Endothelial cell (in vitro differentiated cells): ENCODE results near the gene IL12RB2. TPM values are rescaled to one million over a fixed set of nuclear protein-coding genes. Genes with fewer than 3 reads are reported as not detected.

Experiments
- DNase-seq: peaks from one replicate; pipeline ENCODE4 v3.0.0; 2021; ENCODE audit warnings: low spot score
- H3K27ac Mint-ChIP-seq: one replicate; pipeline ENCODE4 v1.8.0; 2021; ENCODE audit warnings: mixed read lengths, inconsistent platforms; ENCODE audit not compliant: unreplicated experiment
- H3K27me3 Mint-ChIP-seq: one replicate; pipeline ENCODE4 v1.8.0; 2021; ENCODE audit warnings: mild to moderate bottlenecking, moderate library complexity, mixed read lengths, inconsistent platforms; ENCODE audit not compliant: unreplicated experiment
- H3K36me3 Mint-ChIP-seq: one replicate; pipeline ENCODE4 v1.8.0; 2021; ENCODE audit warnings: mild to moderate bottlenecking, low read depth, mixed read lengths, inconsistent platforms; ENCODE audit not compliant: unreplicated experiment
- H3K4me1 Mint-ChIP-seq: one replicate; pipeline ENCODE4 v1.8.0; 2021; ENCODE audit warnings: mild to moderate bottlenecking, mixed read lengths, inconsistent platforms; ENCODE audit not compliant: unreplicated experiment
- H3K4me3 Mint-ChIP-seq: one replicate; pipeline ENCODE4 v1.8.0; 2021; ENCODE audit warnings: mild to moderate bottlenecking, mixed read lengths, inconsistent platforms; ENCODE audit not compliant: unreplicated experiment
- H3K9me3 Mint-ChIP-seq: one replicate; pipeline ENCODE4 v1.8.0; 2021; ENCODE audit warnings: mixed read lengths, inconsistent platforms; ENCODE audit not compliant: unreplicated experiment
- total RNA-seq: library from RNA; stranded (reverse); fragmentation: NEBNext Ultra II Directional; extraction: Animal tissue kit (Norgen Biotek cat#: 25700); gene quantifications from one replicate; pipeline ENCODE4 v1.2.1, GENCODE V29; 2021; ENCODE audit not compliant: unreplicated experiment
- TF ChIP-seq, protein P1 (sequence below): fragments of 200-600 bp; sonication (generic); IDR thresholded peaks from one replicate; pipeline ENCODE4 v1.5.0; 2021; ENCODE audit warnings: antibody characterized with exemption; ENCODE audit not compliant: unreplicated experiment

Gene IL12RB2
- total RNA-seq, 1 donor from 2014 or later: 0.36 TPM

DNA sequence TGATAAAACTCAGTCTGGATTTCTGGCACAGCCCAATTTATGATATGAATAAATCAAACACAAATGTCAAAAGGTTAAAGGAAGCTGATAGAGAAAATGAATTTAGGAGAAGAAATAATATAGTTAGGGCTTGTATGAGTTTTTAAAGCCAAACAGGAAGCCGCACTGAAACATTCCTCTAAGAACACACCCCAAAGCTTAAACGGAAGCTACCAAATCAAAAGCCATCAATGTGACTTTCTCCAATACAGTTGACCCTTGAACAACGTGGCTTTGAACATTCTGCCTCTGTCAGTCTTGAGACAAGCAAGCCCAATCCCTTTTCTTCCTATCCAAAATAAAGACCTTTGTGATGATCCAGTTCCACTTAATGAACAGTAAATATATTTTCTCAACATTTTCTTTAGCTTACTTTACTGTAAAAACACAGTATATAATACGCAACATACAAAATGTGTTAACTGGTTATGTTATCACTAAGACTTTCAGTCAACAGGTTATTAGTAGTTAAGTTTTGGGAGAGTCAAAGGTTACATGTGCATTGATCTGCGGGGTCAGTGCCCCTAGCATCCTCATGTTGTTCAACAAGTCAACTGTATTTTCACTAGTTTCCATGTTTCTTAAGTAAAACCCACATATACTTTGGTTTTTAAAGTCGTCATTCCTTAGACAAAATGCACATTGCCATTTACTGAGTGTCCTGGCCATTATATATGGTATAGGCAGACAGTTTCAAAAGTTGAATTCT, 111.3 kb downstream of the IL12RB2 start:
- no peak overlapping the region for H3K4me3 Mint-ChIP-seq
- H3K27ac Mint-ChIP-seq: no peak overlapping the region

DNA sequence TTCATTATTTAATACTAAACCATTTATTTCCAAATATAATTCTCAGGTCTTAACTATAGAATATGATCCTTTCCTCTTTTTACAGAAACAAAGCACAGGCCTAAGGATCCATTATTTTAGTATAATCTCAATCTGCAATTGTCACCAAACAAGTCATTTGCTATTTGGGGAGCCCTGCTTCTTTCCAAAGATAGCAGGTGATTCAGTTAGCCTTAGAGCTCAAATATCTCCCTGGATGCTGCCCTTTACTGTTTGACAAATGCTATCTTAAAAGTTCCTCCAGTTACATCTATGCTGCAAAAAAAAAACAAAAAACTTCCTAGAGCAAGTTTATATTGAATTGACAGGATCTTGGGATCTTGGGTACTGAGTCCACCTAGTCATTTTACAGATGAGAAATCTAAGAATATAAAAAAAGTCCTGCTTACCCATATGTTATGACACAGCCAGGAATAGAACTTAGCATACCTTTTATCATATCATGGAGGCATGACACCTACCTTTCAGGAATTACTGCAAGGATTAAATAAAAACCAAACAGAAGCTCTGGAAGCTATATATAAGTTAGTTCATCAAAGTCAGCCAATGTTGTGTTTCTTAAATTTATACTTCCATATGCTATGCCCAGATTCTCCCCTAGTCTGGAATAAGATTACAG, 113.3 kb downstream of the IL12RB2 start:
- no peaks in the 10 kb centered on the region for H3K27me3 Mint-ChIP-seq
- H3K4me3 Mint-ChIP-seq: no peak overlapping the region
- H3K36me3 Mint-ChIP-seq: peaks cover 14% of the 10 kb centered on the region
- no peaks in the 10 kb centered on the region for H3K4me1 Mint-ChIP-seq
- TF ChIP-seq, protein P1, sequence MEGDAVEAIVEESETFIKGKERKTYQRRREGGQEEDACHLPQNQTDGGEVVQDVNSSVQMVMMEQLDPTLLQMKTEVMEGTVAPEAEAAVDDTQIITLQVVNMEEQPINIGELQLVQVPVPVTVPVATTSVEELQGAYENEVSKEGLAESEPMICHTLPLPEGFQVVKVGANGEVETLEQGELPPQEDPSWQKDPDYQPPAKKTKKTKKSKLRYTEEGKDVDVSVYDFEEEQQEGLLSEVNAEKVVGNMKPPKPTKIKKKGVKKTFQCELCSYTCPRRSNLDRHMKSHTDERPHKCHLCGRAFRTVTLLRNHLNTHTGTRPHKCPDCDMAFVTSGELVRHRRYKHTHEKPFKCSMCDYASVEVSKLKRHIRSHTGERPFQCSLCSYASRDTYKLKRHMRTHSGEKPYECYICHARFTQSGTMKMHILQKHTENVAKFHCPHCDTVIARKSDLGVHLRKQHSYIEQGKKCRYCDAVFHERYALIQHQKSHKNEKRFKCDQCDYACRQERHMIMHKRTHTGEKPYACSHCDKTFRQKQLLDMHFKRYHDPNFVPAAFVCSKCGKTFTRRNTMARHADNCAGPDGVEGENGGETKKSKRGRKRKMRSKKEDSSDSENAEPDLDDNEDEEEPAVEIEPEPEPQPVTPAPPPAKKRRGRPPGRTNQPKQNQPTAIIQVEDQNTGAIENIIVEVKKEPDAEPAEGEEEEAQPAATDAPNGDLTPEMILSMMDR: no peak
- no peak overlapping the region for H3K27ac Mint-ChIP-seq
- DNase-seq: no peak
- no peaks in the 10 kb centered on the region for H3K9me3 Mint-ChIP-seq

More for the DNA sequence above, 111.3 kb downstream of the IL12RB2 start:
- Mint-ChIP-seq H3K27me3 (no peaks in the 10 kb centered on the region), H3K9me3 (no peaks in the 10 kb centered on the region), H3K4me1 (no peaks in the 10 kb centered on the region), H3K36me3 (peaks cover 14% of the 10 kb centered on the region)
- DNase-seq: no peak
- TF ChIP-seq, protein P1: no peak

DNA sequence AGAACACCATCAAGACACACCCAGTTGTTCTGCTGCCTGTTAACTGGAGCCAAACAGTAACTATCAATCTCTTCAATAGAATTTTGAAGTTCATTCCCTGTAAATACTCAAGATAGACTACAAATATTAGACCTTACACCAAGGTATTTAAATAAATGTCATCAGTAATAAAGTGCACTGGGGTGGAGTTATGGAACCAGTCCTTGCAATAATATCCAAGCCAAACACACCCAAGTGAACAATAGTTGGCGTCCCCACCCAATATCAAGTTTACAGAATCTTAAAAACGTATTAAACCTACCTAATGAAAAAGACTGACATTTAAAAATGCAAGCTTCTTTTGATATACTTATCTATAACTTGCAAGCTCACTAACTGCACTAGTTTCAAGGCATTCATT, 119.8 kb downstream of the IL12RB2 start:
- Mint-ChIP-seq H3K4me3 (peak overlapping the region; percentile 95), H3K27ac (no peak overlapping the region), H3K36me3 (peaks cover 15% of the 10 kb centered on the region), H3K9me3 (no peaks in the 10 kb centered on the region), H3K27me3 (peaks cover 14% of the 10 kb centered on the region), H3K4me1 (peaks cover 26% of the 10 kb centered on the region)
- DNase-seq: no peak
- TF ChIP-seq, protein P1: no peak

DNA sequence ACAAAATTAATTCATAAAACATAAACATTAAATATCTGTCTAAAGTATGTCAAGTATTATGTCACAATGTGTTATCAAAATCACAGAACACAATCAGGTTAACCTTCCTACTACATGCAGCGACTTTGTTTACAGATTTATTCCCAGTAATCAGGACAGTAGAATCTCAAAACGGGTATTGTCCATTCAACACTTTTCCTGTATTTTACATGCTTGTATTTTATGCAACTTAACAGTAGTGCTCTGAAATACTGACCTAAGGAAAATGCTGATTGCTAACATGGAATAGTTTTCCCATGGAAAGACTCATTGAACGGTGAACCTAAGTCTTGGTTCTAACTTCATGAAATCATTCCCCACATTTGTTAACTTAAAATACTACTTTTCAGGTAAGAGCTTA, 120.3 kb downstream of the IL12RB2 start:
- Mint-ChIP-seq H3K4me3 (peak overlapping the region; percentile 95), H3K36me3 (peaks cover 15% of the 10 kb centered on the region), H3K4me1 (peaks cover 26% of the 10 kb centered on the region), H3K27me3 (peaks cover 14% of the 10 kb centered on the region), H3K9me3 (no peaks in the 10 kb centered on the region), H3K27ac (no peak overlapping the region)
- no peak for DNase-seq
- TF ChIP-seq, protein P1: no peak

DNA sequence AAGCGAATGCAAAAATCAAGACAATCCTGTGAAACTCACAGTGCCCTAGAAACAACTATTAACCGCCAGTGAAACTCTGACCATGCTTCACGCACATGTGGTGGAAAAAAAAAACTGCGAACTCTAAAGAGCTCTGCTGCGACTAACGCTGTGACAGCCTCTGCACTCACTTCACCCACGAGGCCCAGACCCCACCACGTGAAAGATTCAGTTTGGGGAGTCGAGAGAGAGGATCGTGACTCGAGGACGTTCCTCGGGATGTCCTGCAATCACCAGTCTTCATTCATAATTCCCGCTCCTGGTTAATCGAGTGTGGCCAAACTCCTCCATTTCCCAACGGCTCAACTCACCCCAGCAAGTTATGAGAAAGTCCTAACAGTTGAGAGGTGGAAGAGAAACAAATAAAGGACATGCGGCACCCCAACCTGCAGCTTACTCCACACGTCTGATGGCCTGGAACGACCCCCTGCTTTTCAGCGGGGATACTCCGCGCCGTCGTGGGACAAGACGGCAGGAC, 121.4 kb downstream of the IL12RB2 start:
- H3K4me3 Mint-ChIP-seq: peak overlapping the region; percentile 95
- no peaks in the 10 kb centered on the region for H3K9me3 Mint-ChIP-seq
- TF ChIP-seq, protein P1: no peak
- H3K4me1 Mint-ChIP-seq: peaks cover 26% of the 10 kb centered on the region
- H3K27me3 Mint-ChIP-seq: peaks cover 14% of the 10 kb centered on the region
- H3K36me3 Mint-ChIP-seq: peaks cover 13% of the 10 kb centered on the region
- H3K27ac Mint-ChIP-seq: peak overlapping the region; percentile 83
- no peak for DNase-seq
